Activated CD4-positive, alpha-beta T cell treated with anti-CD3 and anti-CD28 coated beads, Interleukin-2, amount 10 ng/mL, durations not matched to agents 24 days and 14 days (primary cell): ENCODE data around the gene ATP5MK. TPM values are rescaled to one million over a fixed set of nuclear protein-coding genes. Genes with fewer than 3 reads are reported as not detected.

Source experiments
- DNase-seq: peaks from one replicate; pipeline ENCODE4 v3.0.0; 2022
- H3K27ac Mint-ChIP-seq: one replicate; pipeline ENCODE4 v1.8.0; 2022; ENCODE audit warnings: mild to moderate bottlenecking, mixed read lengths
- H3K27me3 Mint-ChIP-seq: one replicate; pipeline ENCODE4 v1.8.0; 2022; ENCODE audit warnings: mixed read lengths
- H3K36me3 Mint-ChIP-seq: one replicate; pipeline ENCODE4 v1.8.0; 2022; ENCODE audit warnings: low read depth, mild to moderate bottlenecking, mixed read lengths
- H3K4me1 Mint-ChIP-seq: one replicate; pipeline ENCODE4 v1.8.0; 2021; ENCODE audit warnings: mixed read lengths
- H3K4me3 Mint-ChIP-seq: one replicate; pipeline ENCODE4 v1.8.0; 2022; ENCODE audit warnings: mild to moderate bottlenecking, moderate library complexity, mixed read lengths
- H3K9me3 Mint-ChIP-seq: one replicate; pipeline ENCODE4 v1.8.0; 2021; ENCODE audit warnings: mixed read lengths
- intact Hi-C: fragments of 100-400 bp; cut with micrococcal nuclease; formaldehyde crosslinking; loops from one replicate; pipeline ENCODE4 v1.15.1; 2023
- total RNA-seq: library from RNA; stranded (reverse); gene quantifications from 2 replicates; pipeline ENCODE4 v1.2.3, GENCODE V29; 2022

ATP5MK gene, protein sequence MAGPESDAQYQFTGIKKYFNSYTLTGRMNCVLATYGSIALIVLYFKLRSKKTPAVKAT
- total RNA-seq, result 477 and 504 TPM in 2 replicates

- H3K4me3 Mint-ChIP-seq, result peak within 1 kb of the TSS; percentile 87
- no peaks in the 10 kb centered on the region for H3K9me3 Mint-ChIP-seq
- peaks cover 41% of the 10 kb centered on the region for H3K4me1 Mint-ChIP-seq
- peaks cover 60% of the 10 kb centered on the region for H3K36me3 Mint-ChIP-seq
- H3K27ac Mint-ChIP-seq, result peak within 1 kb of the TSS; percentile 81
- intact Hi-C loops, result loop anchor here (1.0 to 5.0 kb wide), 3 partner anchors 28 to 654 kb away; partner anchors contain the start of genes PCGF6 and WBP1L
- peak; percentile 99 for DNase-seq
- no peaks in the 10 kb centered on the region for H3K27me3 Mint-ChIP-seq
Observed at GRCh38 chr10:103396067-103396788, at the start of gene ATP5MK, which contains the start of gene PDCD11. TSS of gene ATP5MK (minus strand) at chr10:103396475. CDS start at chr10:103392457, 4,018 bp downstream. TSS of gene PDCD11 (plus strand) at chr10:103396626. CDS start at chr10:103398427, 1,801 bp downstream.

- no peak overlapping the region for H3K4me3 Mint-ChIP-seq
- H3K36me3 Mint-ChIP-seq, result peaks cover 69% of the 10 kb centered on the region
- no peaks in the 10 kb centered on the region for H3K27me3 Mint-ChIP-seq
- intact Hi-C loops, result no loop called here
- DNase-seq, result no peak
- H3K27ac Mint-ChIP-seq, result peak overlapping the region; percentile 3
- H3K9me3 Mint-ChIP-seq, result no peaks in the 10 kb centered on the region
- peaks cover 35% of the 10 kb centered on the region for H3K4me1 Mint-ChIP-seq
Observed at GRCh38 chr10:103445366-103445765, 49.1 kb upstream of the ATP5MK start.

DNA sequence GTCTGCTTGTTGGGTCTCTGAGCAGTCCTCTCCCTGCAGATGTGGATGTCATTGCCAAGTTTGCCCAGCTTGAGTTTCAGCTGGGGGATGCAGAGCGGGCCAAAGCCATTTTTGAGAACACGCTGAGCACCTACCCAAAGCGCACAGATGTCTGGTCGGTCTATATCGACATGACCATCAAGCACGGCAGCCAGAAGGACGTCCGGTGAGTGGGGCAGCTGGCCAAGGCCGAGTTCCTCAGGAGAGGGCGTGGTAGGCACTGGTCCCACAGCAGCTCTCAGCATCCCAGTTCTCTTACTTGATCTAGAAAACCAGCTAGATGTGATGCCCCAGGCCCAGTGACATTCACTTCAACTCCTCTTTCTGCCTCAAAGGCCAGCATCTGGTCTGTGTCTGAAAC lies 48.2 kb upstream of the ATP5MK start:
- Mint-ChIP-seq H3K27ac (no peak overlapping the region), H3K4me3 (no peak overlapping the region), H3K27me3 (no peaks in the 10 kb centered on the region), H3K9me3 (no peaks in the 10 kb centered on the region), H3K36me3 (peaks cover 72% of the 10 kb centered on the region), H3K4me1 (peaks cover 26% of the 10 kb centered on the region)
- intact Hi-C loops, result no loop called here
- DNase-seq, result no peak

- Mint-ChIP-seq H3K4me3 (no peak overlapping the region), H3K36me3 (peaks cover 68% of the 10 kb centered on the region), H3K9me3 (no peaks in the 10 kb centered on the region), H3K27me3 (no peaks in the 10 kb centered on the region), H3K4me1 (peaks cover 18% of the 10 kb centered on the region), H3K27ac (peak overlapping the region; percentile 11)
- no peak for DNase-seq
- intact Hi-C loops, result no loop called here
Observed at GRCh38 chr10:103443475-103444185, 47.4 kb upstream of the ATP5MK start.

DNA sequence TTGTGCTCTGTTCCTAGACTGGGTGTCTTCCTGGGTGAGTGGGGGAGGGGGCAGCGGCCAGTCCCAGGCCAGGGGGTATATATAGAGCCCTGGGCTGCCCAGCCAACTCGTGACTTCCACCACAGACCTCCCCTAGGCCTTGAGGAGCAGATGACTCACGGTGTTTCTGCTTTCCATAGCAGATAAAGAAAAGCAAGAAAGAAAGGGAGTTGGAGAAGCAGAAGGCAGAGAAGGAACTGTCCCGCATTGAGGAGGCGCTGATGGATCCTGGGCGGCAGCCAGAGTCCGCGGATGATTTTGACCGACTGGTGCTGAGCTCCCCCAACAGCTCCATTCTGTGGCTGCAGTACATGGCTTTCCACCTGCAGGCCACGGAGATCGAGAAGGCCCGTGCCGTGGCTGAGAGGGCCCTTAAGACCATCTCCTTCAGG lies 45.8 kb upstream of the ATP5MK start:
- H3K36me3 Mint-ChIP-seq, result peaks cover 73% of the 10 kb centered on the region
- intact Hi-C loops, result no loop called here
- H3K27ac Mint-ChIP-seq, result peak overlapping the region; percentile 29
- no peaks in the 10 kb centered on the region for H3K9me3 Mint-ChIP-seq
- peaks cover 11% of the 10 kb centered on the region for H3K4me1 Mint-ChIP-seq
- DNase-seq, result no peak
- no peaks in the 10 kb centered on the region for H3K27me3 Mint-ChIP-seq
- no peak overlapping the region for H3K4me3 Mint-ChIP-seq

DNA sequence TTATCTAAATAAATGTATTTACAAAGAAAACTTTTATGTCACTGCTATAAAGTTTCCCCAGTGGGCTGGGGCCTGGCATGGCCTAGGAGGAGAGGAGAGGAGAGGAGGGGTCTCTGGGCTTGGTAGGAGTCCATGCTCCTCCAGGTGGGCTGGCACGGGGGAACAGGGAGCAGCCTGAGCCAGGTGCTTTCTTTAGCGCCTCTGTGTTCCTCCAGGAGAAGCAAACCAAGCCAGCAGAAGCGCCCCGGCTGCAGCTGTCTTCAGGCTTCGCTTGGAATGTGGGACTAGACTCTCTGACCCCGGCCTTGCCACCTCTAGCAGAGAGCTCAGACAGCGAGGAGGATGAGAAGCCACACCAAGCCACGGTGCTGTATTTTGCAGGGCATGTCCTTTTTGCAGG lies 45.3 kb upstream of the ATP5MK start:
- DNase-seq, result no peak
- peaks cover 74% of the 10 kb centered on the region for H3K36me3 Mint-ChIP-seq
- peaks cover 9% of the 10 kb centered on the region for H3K4me1 Mint-ChIP-seq
- intact Hi-C loops, result no loop called here
- H3K27ac Mint-ChIP-seq, result no peak overlapping the region
- no peak overlapping the region for H3K4me3 Mint-ChIP-seq
- H3K9me3 Mint-ChIP-seq, result no peaks in the 10 kb centered on the region
- no peaks in the 10 kb centered on the region for H3K27me3 Mint-ChIP-seq

DNA sequence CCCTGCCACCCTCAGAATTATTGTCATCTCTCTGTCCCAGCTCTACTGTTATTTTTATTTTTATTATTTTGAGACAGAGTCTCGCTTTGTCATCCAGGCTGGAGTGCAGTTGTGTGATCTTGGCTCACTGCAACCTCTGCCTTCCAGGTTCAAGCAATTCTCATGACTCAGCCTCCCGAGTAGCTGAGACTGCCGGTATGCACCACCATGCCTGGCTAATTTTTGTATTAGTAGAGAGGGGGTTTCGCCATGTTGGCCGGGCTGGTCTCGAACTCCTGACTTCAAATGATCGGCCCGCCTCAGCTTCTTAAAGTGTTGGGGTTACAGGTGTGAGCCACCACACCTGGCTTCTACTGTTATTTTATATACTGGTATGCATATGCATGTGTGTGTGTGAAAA lies 44.9 kb upstream of the ATP5MK start:
- Mint-ChIP-seq H3K9me3 (no peaks in the 10 kb centered on the region), H3K27ac (no peak overlapping the region), H3K4me3 (no peak overlapping the region), H3K36me3 (peaks cover 73% of the 10 kb centered on the region), H3K27me3 (no peaks in the 10 kb centered on the region), H3K4me1 (peaks cover 6% of the 10 kb centered on the region)
- intact Hi-C loops, result no loop called here
- DNase-seq, result no peak

- Mint-ChIP-seq H3K4me3 (no peak overlapping the region), H3K9me3 (no peaks in the 10 kb centered on the region), H3K36me3 (peaks cover 72% of the 10 kb centered on the region), H3K4me1 (peaks cover 4% of the 10 kb centered on the region), H3K27me3 (no peaks in the 10 kb centered on the region), H3K27ac (no peak overlapping the region)
- no peak for DNase-seq
- intact Hi-C loops, result no loop called here
Observed at GRCh38 chr10:103440416-103440815, 44.1 kb upstream of the ATP5MK start.

DNA sequence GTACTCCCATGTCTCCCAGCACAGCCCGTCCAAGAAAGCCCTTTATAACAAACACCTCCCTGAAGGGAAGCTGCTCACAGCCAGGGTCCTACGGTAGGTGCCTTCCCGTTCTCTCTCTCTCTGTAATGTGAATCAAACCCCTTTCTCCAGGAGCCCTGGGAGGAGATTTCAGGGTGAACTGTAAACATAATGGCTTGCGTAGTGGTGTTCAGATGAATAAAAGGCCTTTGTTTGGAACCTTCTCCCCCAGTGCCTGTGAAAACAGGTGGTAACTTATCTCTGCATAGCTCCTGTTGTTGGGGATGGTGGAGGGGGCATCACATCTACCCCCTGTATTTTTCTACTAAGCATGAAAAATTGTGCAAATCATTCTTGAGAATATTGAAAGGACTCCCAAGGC lies 43.5 kb upstream of the ATP5MK start:
- Mint-ChIP-seq H3K36me3 (peaks cover 72% of the 10 kb centered on the region), H3K27me3 (no peaks in the 10 kb centered on the region), H3K9me3 (no peaks in the 10 kb centered on the region), H3K4me1 (peaks cover 2% of the 10 kb centered on the region), H3K27ac (no peak overlapping the region), H3K4me3 (no peak overlapping the region)
- intact Hi-C loops, result no loop called here
- no peak for DNase-seq

DNA sequence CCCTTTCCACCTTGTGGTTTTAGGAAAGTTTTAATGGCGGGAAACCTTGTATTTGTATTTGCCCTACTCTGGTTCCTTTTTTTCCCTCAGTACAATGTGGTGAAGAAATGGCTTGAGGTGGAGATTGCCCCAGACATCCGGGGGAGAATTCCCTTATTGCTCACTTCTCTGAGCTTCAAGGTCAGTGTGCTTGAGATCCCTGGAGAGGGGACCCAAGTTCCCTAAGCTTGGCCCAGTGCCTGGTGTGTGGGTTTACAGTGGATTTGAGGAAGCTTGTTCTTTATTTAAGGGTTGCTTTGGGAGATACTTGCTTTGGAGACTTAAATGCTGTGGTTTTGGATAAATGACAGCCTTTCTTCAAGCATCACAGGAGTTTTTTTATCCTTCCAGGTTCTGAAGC lies 37.6 kb upstream of the ATP5MK start:
- intact Hi-C loops, result loop anchor here (5.0 kb wide), 1 partner anchor 38 kb away; no protein-coding TSS in a partner anchor
- no peak for DNase-seq
- Mint-ChIP-seq H3K4me1 (peaks cover 28% of the 10 kb centered on the region), H3K36me3 (peaks cover 78% of the 10 kb centered on the region), H3K27ac (no peak overlapping the region), H3K9me3 (no peaks in the 10 kb centered on the region), H3K27me3 (no peaks in the 10 kb centered on the region), H3K4me3 (no peak overlapping the region)

GRCh38 chr10:103431902-103432301 lies 35.6 kb upstream of the ATP5MK start:
- no peak for DNase-seq
- Mint-ChIP-seq H3K36me3 (peaks cover 80% of the 10 kb centered on the region), H3K4me3 (no peak overlapping the region), H3K27ac (no peak overlapping the region), H3K27me3 (no peaks in the 10 kb centered on the region), H3K9me3 (no peaks in the 10 kb centered on the region), H3K4me1 (peaks cover 34% of the 10 kb centered on the region)
- intact Hi-C loops, result loop anchor here (5.0 kb wide), 1 partner anchor 40 kb away; no protein-coding TSS in a partner anchor

GRCh38 chr10:103429647-103430046 lies 33.4 kb upstream of the ATP5MK start:
- Mint-ChIP-seq H3K4me1 (peaks cover 39% of the 10 kb centered on the region), H3K4me3 (peak overlapping the region; percentile 24), H3K36me3 (peaks cover 75% of the 10 kb centered on the region), H3K27ac (peak overlapping the region; percentile 51), H3K27me3 (no peaks in the 10 kb centered on the region), H3K9me3 (no peaks in the 10 kb centered on the region)
- intact Hi-C loops, result loop anchor here (5.0 kb wide), 1 partner anchor 43 kb away; no protein-coding TSS in a partner anchor
- peak; percentile 75 for DNase-seq

- peaks cover 75% of the 10 kb centered on the region for H3K36me3 Mint-ChIP-seq
- peak overlapping the region; percentile 75 for H3K27ac Mint-ChIP-seq
- H3K9me3 Mint-ChIP-seq, result no peaks in the 10 kb centered on the region
- no peak for DNase-seq
- no peaks in the 10 kb centered on the region for H3K27me3 Mint-ChIP-seq
- H3K4me1 Mint-ChIP-seq, result peaks cover 39% of the 10 kb centered on the region
- intact Hi-C loops, result no loop called here
- H3K4me3 Mint-ChIP-seq, result peak overlapping the region; percentile 51
Observed at GRCh38 chr10:103428989-103429643, 32.8 kb upstream of the ATP5MK start.
